Left ventricle myocardium inferior (tissue), 1 donor: ENCODE measurements around the gene RFK. TPM values are rescaled to one million over a fixed set of nuclear protein-coding genes. Genes with fewer than 3 reads are reported as not detected.

ENCODE experiments used
- DNase-seq: peaks from one replicate; pipeline ENCODE4 v3.0.0-alpha.2; 2020
- H3K27ac ChIP-seq: fragments of 200-600 bp; replicated peaks from 2 replicates; pipeline ENCODE4 v1.8.0; 2021
- H3K27me3 ChIP-seq: fragments of 200-600 bp; 2 replicates; pipeline ENCODE4 v1.8.0; 2021; ENCODE audit warnings: low read depth
- H3K36me3 ChIP-seq: fragments of 200-600 bp; 2 replicates; pipeline ENCODE4 v1.8.0; 2021
- H3K4me1 ChIP-seq: fragments of 200-600 bp; 2 replicates; pipeline ENCODE4 v1.8.0; 2021
- H3K4me3 ChIP-seq: fragments of 200-600 bp; 2 replicates; pipeline ENCODE4 v1.8.0; 2021; ENCODE audit warnings: mild to moderate bottlenecking, moderate library complexity
- H3K9me3 ChIP-seq: fragments of 200-600 bp; replicated peaks from 2 replicates; pipeline ENCODE4 v1.8.0; 2021
- CTCF ChIP-seq: fragments of 200-600 bp; IDR thresholded peaks from 2 replicates; pipeline ENCODE4 v1.8.0; 2021; ENCODE audit warnings: antibody characterized with exemption, mild to moderate bottlenecking, borderline replicate concordance
- intact Hi-C: fragments of 100-400 bp; cut with micrococcal nuclease; formaldehyde crosslinking; loops from one replicate; pipeline ENCODE4 v1.11.0; 2022
- total RNA-seq: library from RNA; stranded (reverse); fragmentation: NEBNext Ultra II Directional; extraction: Animal tissue kit (Norgen Biotek cat#: 25700); gene quantifications from one replicate; pipeline ENCODE4 v1.2.1, GENCODE V29; 2021
- donor health status: DM: no; HTN: yes; CAD: no; lungs with severe emphysema.

The RFK gene
- total RNA-seq, 1 donor from 2014 or later, result 24.0 TPM

GRCh38 chr9:76379494-76379893 lies 14.7 kb downstream of the RFK start:
- Histone ChIP-seq H3K27me3 (no peaks in the 10 kb centered on the region), H3K36me3 (peaks cover 7% of the 10 kb centered on the region), H3K4me3 (no peak overlapping the region), H3K27ac (no peak overlapping the region), H3K4me1 (peaks cover 12% of the 10 kb centered on the region), H3K9me3 (no peaks in the 10 kb centered on the region)
- DNase-seq, result no peak
- no peak for TF ChIP-seq CTCF
- intact Hi-C loops, result no loop called here

- Histone ChIP-seq H3K27me3 (no peaks in the 10 kb centered on the region), H3K27ac (no peak overlapping the region), H3K36me3 (no peaks in the 10 kb centered on the region), H3K4me1 (peaks cover 20% of the 10 kb centered on the region), H3K4me3 (no peak overlapping the region), H3K9me3 (no peaks in the 10 kb centered on the region)
- TF ChIP-seq CTCF, result no peak
- no peak for DNase-seq
- intact Hi-C loops, result no loop called here
Measured at GRCh38 chr9:76378367-76379073, 15.7 kb downstream of the RFK start.

GRCh38 chr9:76377791-76378190 lies 16.4 kb downstream of the RFK start:
- intact Hi-C loops, result no loop called here
- Histone ChIP-seq H3K9me3 (no peaks in the 10 kb centered on the region), H3K27ac (no peak overlapping the region), H3K27me3 (no peaks in the 10 kb centered on the region), H3K4me3 (no peak overlapping the region), H3K36me3 (no peaks in the 10 kb centered on the region), H3K4me1 (peaks cover 23% of the 10 kb centered on the region)
- TF ChIP-seq CTCF, result no peak
- no peak for DNase-seq

GRCh38 chr9:76374783-76375559 lies 19.3 kb downstream of the RFK start:
- Histone ChIP-seq H3K4me3 (no peak overlapping the region), H3K4me1 (peaks cover 34% of the 10 kb centered on the region), H3K36me3 (no peaks in the 10 kb centered on the region), H3K27ac (peak overlapping the region; percentile 65), H3K9me3 (no peaks in the 10 kb centered on the region), H3K27me3 (no peaks in the 10 kb centered on the region)
- peak; percentile 69 for DNase-seq
- intact Hi-C loops, result no loop called here
- no peak for TF ChIP-seq CTCF

GRCh38 chr9:76373784-76374474 lies 20.3 kb downstream of the RFK start:
- peak overlapping the region; percentile 65 for H3K27ac ChIP-seq
- DNase-seq, result no peak
- H3K4me1 ChIP-seq, result peaks cover 41% of the 10 kb centered on the region
- H3K4me3 ChIP-seq, result no peak overlapping the region
- intact Hi-C loops, result no loop called here
- H3K9me3 ChIP-seq, result no peaks in the 10 kb centered on the region
- TF ChIP-seq CTCF, result no peak
- H3K27me3 ChIP-seq, result no peaks in the 10 kb centered on the region
- no peaks in the 10 kb centered on the region for H3K36me3 ChIP-seq
